Cardiac muscle cell (in vitro differentiated cells and primary cell): ENCODE data around the gene MYMK. TPM values are rescaled to one million over a fixed set of nuclear protein-coding genes. Genes with fewer than 3 reads are reported as not detected.
A peak's percentile ranks its signal among the peaks of the same experiment; 100 is the strongest.

Experiments
- DNase-seq, 2 donors: peaks; one replicate each; pipeline versions ENCODE4 v3.0.0 to v3.0.0-alpha.2; 2010 to 2017; ENCODE audit warnings: low read depth in 1 of 2, low spot score in 1 of 2
- H3K27ac ChIP-seq: fragments of 200-600 bp; sonication (generic); 2 replicates; pipeline ENCODE4 v1.5.1; 2016
- H3K27me3 ChIP-seq: fragments of 200-600 bp; sonication (generic); 2 replicates; pipeline ENCODE4 v1.6.0; 2016; ENCODE audit warnings: control low read depth
- H3K36me3 ChIP-seq: fragments of 200-600 bp; sonication (generic); 2 replicates; pipeline ENCODE4 v1.5.1; 2016; ENCODE audit warnings: control low read depth
- H3K4me1 ChIP-seq: fragments of 200-600 bp; sonication (generic); 2 replicates; pipeline ENCODE4 v1.8.1; 2017; ENCODE audit warnings: low read depth, mild to moderate bottlenecking, mixed run types
- H3K4me3 ChIP-seq: fragments of 200-600 bp; sonication (generic); 2 replicates; pipeline ENCODE4 v1.5.1; 2016; ENCODE audit warnings: mild to moderate bottlenecking
- H3K9me3 ChIP-seq: fragments of 200-600 bp; sonication (generic); 2 replicates; pipeline ENCODE4 v1.5.1; 2017; ENCODE audit warnings: low read depth, mild to moderate bottlenecking, control low read depth
- CTCF ChIP-seq: IDR thresholded peaks from 2 replicates; pipeline ENCODE4 v1.5.1; 2012; ENCODE audit warnings: low read depth, mild to moderate bottlenecking, low read length
- polyA plus RNA-seq: library from polyadenylated mRNA; unstranded; fragments of >200 nt; fragmentation: Nextera tagmentation; extraction: Ambion mirVana; gene quantifications from 2 replicates; pipeline ENCODE4 v1.2.1, GENCODE V29; 2016
- total RNA-seq: library from RNA; depleted of rRNA; stranded (reverse); fragments of >200 nt; gene quantifications from 2 replicates; pipeline ENCODE4 v1.2.3, GENCODE V29; 2016

Gene MYMK
- total and polyA plus RNA-seq, 2 experiments from 2014 or later = not detected

DNA sequence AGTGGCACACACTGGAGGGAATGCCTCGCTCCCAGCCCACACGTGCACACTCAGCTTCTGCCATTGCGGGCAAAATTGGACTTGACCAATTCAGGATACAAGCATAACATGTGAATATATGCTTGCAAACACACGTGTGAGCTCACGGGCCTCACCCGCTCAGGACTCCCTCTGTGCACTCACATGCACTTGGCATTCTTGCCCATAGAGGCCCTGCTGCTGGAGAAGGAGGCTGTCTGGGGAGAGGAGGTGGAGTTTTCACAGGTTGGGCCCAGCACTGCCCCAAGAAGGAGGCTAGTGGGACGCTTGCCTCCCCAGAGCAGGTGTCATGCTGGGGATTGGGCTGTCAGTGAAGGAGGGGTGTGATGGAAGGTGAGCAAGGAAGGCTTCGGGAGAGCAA lies 1.7 kb downstream of the MYMK start:
- TF ChIP-seq CTCF = no peak
- peaks cover 21% of the 10 kb centered on the region for H3K4me1 ChIP-seq
- no peaks in the 10 kb centered on the region for H3K27me3 ChIP-seq
- no peak overlapping the region for H3K4me3 ChIP-seq
- DNase-seq = no peak
- H3K36me3 ChIP-seq = no peaks in the 10 kb centered on the region
- no peaks in the 10 kb centered on the region for H3K9me3 ChIP-seq
- no peak overlapping the region for H3K27ac ChIP-seq

GRCh38 chr9:133522073-133522910 lies 2.5 kb downstream of the MYMK start:
- H3K4me3 ChIP-seq = no peak overlapping the region
- TF ChIP-seq CTCF = no peak
- H3K27me3 ChIP-seq = no peaks in the 10 kb centered on the region
- no peaks in the 10 kb centered on the region for H3K9me3 ChIP-seq
- H3K36me3 ChIP-seq = no peaks in the 10 kb centered on the region
- DNase-seq = no peak
- peaks cover 16% of the 10 kb centered on the region for H3K4me1 ChIP-seq
- no peak overlapping the region for H3K27ac ChIP-seq

DNA sequence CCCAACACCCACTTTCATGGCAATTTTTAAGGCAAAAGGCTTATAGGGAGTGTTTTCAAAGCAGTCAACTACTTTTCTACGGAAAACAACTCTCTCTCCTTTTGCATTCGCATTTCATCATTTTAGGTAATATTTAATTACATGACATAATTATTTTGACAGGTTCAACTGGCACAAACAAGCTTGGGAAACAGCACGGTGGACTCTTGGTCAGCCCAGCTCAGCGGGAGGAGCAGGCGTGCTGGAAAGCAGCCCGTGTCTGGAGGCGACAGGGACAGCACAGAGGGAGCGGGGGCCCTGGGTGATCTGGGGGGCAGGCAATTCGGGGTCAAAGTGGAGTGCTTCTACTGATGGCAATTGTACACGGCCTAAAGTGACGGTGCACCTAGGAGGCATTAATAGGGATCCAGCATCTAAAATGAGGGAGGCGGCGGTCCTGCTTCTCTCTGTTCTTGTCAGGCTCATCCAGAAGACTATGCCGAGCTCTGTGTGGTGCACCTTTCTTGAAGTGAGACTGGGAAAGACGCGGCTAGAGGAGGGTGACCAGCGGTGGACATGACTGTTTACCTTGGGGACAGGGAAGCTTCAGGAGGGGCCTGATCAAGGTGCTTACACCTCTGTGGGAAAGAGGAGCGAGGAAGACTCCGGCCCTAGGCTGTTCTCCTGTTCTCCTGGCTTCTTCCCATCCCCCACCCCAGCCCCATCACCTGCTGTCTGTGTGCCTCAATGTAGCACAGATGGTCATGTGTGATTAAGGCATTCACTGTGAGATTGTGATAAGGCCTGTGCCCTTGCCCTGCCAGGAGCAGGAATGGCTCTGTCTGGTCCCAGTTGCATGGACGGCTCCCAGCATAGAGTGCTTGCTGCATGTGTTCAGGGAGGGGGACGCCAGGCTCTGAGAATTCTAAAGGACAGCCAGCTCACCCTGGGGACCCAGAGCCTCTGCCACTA lies 3.4 kb downstream of the MYMK start:
- no peak for TF ChIP-seq CTCF
- DNase-seq = no peak
- H3K27ac ChIP-seq = no peak overlapping the region
- H3K9me3 ChIP-seq = no peaks in the 10 kb centered on the region
- no peak overlapping the region for H3K4me3 ChIP-seq
- H3K4me1 ChIP-seq = peaks cover 9% of the 10 kb centered on the region
- no peaks in the 10 kb centered on the region for H3K27me3 ChIP-seq
- no peaks in the 10 kb centered on the region for H3K36me3 ChIP-seq

GRCh38 chr9:133520121-133520835 lies 4.5 kb downstream of the MYMK start:
- no peak overlapping the region for H3K4me3 ChIP-seq
- no peaks in the 10 kb centered on the region for H3K27me3 ChIP-seq
- DNase-seq = no peak
- peaks cover 9% of the 10 kb centered on the region for H3K4me1 ChIP-seq
- no peak overlapping the region for H3K27ac ChIP-seq
- no peak for TF ChIP-seq CTCF
- no peaks in the 10 kb centered on the region for H3K36me3 ChIP-seq
- no peaks in the 10 kb centered on the region for H3K9me3 ChIP-seq

DNA sequence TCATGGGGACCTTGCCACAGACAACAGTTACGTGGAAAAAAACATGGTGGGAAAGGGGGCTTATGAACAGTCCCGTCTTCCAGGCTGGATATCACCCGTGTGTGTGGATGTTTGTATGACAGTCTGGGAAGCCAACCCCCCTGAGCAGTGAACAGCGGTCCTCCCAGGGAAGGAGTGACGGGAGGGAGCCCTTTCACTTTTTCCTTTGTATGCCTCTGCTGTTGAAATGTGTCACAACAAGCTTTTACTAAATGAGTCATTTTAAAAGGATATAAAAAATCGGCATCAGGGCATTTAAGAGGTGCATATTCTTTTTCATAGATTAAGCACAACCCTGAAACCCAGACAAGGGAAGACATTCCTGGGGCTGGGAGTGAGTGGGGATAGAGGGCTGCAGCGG lies 5.1 kb downstream of the MYMK start:
- TF ChIP-seq CTCF = no peak
- no peak overlapping the region for H3K27ac ChIP-seq
- H3K9me3 ChIP-seq = no peaks in the 10 kb centered on the region
- peaks cover 9% of the 10 kb centered on the region for H3K4me1 ChIP-seq
- H3K36me3 ChIP-seq = no peaks in the 10 kb centered on the region
- H3K27me3 ChIP-seq = no peaks in the 10 kb centered on the region
- H3K4me3 ChIP-seq = no peak overlapping the region
- DNase-seq = peak in 1 of 2 donors; percentile 18
